Measurements from ENCODE around the gene GPRIN3. TPM values are rescaled to one million over a fixed set of nuclear protein-coding genes. Genes with fewer than 3 reads are reported as not detected.

GPRIN3 gene
- total RNA-seq, 2 donors from 2014 or later, result 2.1 to 2.3 TPM

DNA sequence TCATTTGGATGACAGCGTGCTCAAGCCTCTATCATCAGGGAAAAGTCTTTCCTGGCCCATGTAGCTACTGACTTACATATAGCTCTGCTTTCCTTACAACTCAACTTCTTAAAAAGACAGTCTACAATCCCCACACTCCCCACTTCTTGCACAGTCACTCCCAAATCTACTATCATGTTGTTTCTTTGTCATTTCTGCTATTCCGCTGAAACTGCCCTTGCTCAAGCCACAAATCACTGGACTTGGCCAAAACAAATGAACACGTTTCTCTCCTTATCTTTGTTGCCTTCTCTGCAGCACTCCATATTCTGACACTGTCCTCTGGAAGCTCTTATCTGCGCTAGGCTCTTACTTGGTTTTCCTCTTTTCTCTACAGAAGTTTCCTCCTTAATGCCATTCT, 28.2 kb downstream of the GPRIN3 start:
- H3K27ac ChIP-seq (ENCODE audit: low read depth, low read length), result no peak overlapping the region
- H3K9me3 ChIP-seq (ENCODE audit: control insufficient read depth, low read length), result no peaks in the 10 kb centered on the region
- Mint-ChIP-seq H3K9me3 (no peaks in the 10 kb centered on the region), H3K4me1 (no peaks in the 10 kb centered on the region), H3K27me3 (ENCODE audit: insufficient read depth) (no peaks in the 10 kb centered on the region), H3K36me3 (ENCODE audit: low read depth) (no peaks in the 10 kb centered on the region), H3K27ac (no peak overlapping the region), H3K4me3 (no peak overlapping the region)
- no peaks in the 10 kb centered on the region for H3K36me3 ChIP-seq (ENCODE audit: control insufficient read depth, insufficient read depth, low read length)
- H3K9ac ChIP-seq (ENCODE audit: extremely low read depth, low read length, poor library complexity, severe bottlenecking), result no peak overlapping the region
- no peak for DNase-seq
- TF ChIP-seq, protein P1, sequence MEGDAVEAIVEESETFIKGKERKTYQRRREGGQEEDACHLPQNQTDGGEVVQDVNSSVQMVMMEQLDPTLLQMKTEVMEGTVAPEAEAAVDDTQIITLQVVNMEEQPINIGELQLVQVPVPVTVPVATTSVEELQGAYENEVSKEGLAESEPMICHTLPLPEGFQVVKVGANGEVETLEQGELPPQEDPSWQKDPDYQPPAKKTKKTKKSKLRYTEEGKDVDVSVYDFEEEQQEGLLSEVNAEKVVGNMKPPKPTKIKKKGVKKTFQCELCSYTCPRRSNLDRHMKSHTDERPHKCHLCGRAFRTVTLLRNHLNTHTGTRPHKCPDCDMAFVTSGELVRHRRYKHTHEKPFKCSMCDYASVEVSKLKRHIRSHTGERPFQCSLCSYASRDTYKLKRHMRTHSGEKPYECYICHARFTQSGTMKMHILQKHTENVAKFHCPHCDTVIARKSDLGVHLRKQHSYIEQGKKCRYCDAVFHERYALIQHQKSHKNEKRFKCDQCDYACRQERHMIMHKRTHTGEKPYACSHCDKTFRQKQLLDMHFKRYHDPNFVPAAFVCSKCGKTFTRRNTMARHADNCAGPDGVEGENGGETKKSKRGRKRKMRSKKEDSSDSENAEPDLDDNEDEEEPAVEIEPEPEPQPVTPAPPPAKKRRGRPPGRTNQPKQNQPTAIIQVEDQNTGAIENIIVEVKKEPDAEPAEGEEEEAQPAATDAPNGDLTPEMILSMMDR (conservative IDR thresholded peaks at IDR 0.05), result no peak
- no peaks in the 10 kb centered on the region for H3K27me3 ChIP-seq (ENCODE audit: control insufficient read depth, insufficient read depth, low read length, poor library complexity, severe bottlenecking)
- H3K4me1 ChIP-seq (ENCODE audit: control insufficient read depth, insufficient read depth, low read length), result no peaks in the 10 kb centered on the region
- 89 to 92% methylated on average over 4 of the region's 4 CpGs for WGBS, 2 experiments (ENCODE audit: insufficient coverage in 1 of 2, insufficient read length in 1 of 2)
- no peak overlapping the region for H3K4me3 ChIP-seq (ENCODE audit: low read length)

DNA sequence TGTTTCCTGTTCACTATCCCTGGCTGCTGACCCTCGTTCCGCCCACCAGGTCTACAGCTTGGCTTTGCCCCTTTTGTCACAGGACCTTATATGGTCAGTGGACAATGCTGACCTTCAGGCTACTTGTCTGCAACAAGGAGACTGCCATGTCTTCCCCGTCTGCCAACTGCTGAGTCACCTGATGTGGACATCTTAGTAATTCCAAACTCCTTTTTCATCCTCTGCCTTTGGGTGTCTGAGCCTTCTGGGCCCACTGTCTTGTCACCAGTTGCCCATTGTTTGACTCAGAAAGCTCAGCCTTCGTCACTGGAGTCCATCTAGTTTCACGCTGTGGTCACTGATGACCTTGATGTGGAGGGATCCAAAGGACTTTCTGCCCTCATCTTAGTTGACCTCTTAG, 30.2 kb downstream of the GPRIN3 start:
- TF ChIP-seq, protein P1 (conservative IDR thresholded peaks at IDR 0.05), result no peak
- Histone ChIP-seq H3K4me1 (ENCODE audit: control insufficient read depth, insufficient read depth, low read length) (no peaks in the 10 kb centered on the region), H3K36me3 (ENCODE audit: control insufficient read depth, insufficient read depth, low read length) (no peaks in the 10 kb centered on the region), H3K4me3 (ENCODE audit: low read length) (no peak overlapping the region), H3K9me3 (ENCODE audit: control insufficient read depth, low read length) (no peaks in the 10 kb centered on the region), H3K27me3 (ENCODE audit: control insufficient read depth, insufficient read depth, low read length, poor library complexity, severe bottlenecking) (no peaks in the 10 kb centered on the region), H3K27ac (ENCODE audit: low read depth, low read length) (no peak overlapping the region), H3K9ac (ENCODE audit: extremely low read depth, low read length, poor library complexity, severe bottlenecking) (no peak overlapping the region)
- H3K9me3 Mint-ChIP-seq, result no peaks in the 10 kb centered on the region
- no peaks in the 10 kb centered on the region for H3K36me3 Mint-ChIP-seq (ENCODE audit: low read depth)
- 87 to 96% methylated on average over 5 of the region's 5 CpGs for WGBS, 2 experiments (ENCODE audit: insufficient coverage in 1 of 2, insufficient read length in 1 of 2)
- H3K27ac Mint-ChIP-seq, result no peak overlapping the region
- H3K4me1 Mint-ChIP-seq, result no peaks in the 10 kb centered on the region
- no peaks in the 10 kb centered on the region for H3K27me3 Mint-ChIP-seq (ENCODE audit: insufficient read depth)
- DNase-seq, result no peak
- H3K4me3 Mint-ChIP-seq, result no peak overlapping the region

DNA sequence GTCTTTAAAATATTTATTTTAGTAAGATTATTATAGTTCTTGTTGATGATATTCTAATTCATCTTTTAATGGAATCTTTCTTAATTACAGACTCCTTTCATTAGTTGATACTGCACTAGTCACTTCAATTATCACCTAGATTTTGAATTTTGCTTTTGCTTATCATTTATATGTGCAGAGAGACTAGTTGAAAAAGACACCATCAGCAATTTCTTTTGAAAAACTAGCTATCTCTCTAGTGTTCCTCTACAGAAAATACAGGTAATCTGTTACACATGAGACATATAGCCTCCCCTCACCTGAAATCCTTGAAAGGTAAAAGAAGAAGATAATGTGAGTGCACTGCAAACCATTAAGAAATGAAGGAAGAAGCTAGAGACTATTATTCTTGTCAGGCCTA, 31.3 kb downstream of the GPRIN3 start:
- Histone ChIP-seq H3K9ac (ENCODE audit: extremely low read depth, low read length, poor library complexity, severe bottlenecking) (no peak overlapping the region), H3K4me1 (ENCODE audit: control insufficient read depth, insufficient read depth, low read length) (no peaks in the 10 kb centered on the region), H3K4me3 (ENCODE audit: low read length) (no peak overlapping the region), H3K27me3 (ENCODE audit: control insufficient read depth, insufficient read depth, low read length, poor library complexity, severe bottlenecking) (no peaks in the 10 kb centered on the region), H3K36me3 (ENCODE audit: control insufficient read depth, insufficient read depth, low read length) (no peaks in the 10 kb centered on the region), H3K27ac (ENCODE audit: low read depth, low read length) (no peak overlapping the region), H3K9me3 (ENCODE audit: control insufficient read depth, low read length) (no peaks in the 10 kb centered on the region)
- no peak overlapping the region for H3K4me3 Mint-ChIP-seq
- H3K36me3 Mint-ChIP-seq (ENCODE audit: low read depth), result no peaks in the 10 kb centered on the region
- H3K27ac Mint-ChIP-seq, result no peak overlapping the region
- no peaks in the 10 kb centered on the region for H3K27me3 Mint-ChIP-seq (ENCODE audit: insufficient read depth)
- TF ChIP-seq, protein P1 (conservative IDR thresholded peaks at IDR 0.05), result no peak
- DNase-seq, result no peak
- H3K9me3 Mint-ChIP-seq, result no peaks in the 10 kb centered on the region
- no peaks in the 10 kb centered on the region for H3K4me1 Mint-ChIP-seq
